RWPE1 (cell line): Measurements from ENCODE around the gene EEF1AKMT4.
A peak's percentile ranks its signal among the peaks of the same experiment; 100 is the strongest.

ENCODE experiments used
- CTCF ChIA-PET: fragments of 350-600 bp; sonication (Branson Sonifier 250); formaldehyde crosslinking; extraction: SDS; loops from one replicate; lab custom pipeline; 2021; lab: Yijun Ruan, JAX
- POLR2A ChIA-PET: fragments of 400-600 bp; formaldehyde crosslinking; extraction: SDS; loops from one replicate; lab custom pipeline; 2020; ENCODE audit warnings: antibody characterized with exemption; ENCODE audit not compliant: low non-redundant PET; lab: Yijun Ruan, JAX
- DNase-seq: peaks from one replicate; pipeline ENCODE4 v3.0.0; 2012; ENCODE audit warnings: low spot score
- H3K27ac ChIP-seq: fragments of 450-650 bp; 2 replicates; pipeline ENCODE4 v1.5.1; 2017
- TF ChIP-seq, protein P1 (sequence below): fragments of 450-650 bp; conservative IDR thresholded peaks from 2 replicates; pipeline ENCODE4 v1.5.1; 2017; ENCODE audit warnings: low read depth, mild to moderate bottlenecking

The EEF1AKMT4 gene

GRCh38 chr3:184241141-184241446, 8.4 kb upstream of the EEF1AKMT4 start:
- TF ChIP-seq, protein P1, sequence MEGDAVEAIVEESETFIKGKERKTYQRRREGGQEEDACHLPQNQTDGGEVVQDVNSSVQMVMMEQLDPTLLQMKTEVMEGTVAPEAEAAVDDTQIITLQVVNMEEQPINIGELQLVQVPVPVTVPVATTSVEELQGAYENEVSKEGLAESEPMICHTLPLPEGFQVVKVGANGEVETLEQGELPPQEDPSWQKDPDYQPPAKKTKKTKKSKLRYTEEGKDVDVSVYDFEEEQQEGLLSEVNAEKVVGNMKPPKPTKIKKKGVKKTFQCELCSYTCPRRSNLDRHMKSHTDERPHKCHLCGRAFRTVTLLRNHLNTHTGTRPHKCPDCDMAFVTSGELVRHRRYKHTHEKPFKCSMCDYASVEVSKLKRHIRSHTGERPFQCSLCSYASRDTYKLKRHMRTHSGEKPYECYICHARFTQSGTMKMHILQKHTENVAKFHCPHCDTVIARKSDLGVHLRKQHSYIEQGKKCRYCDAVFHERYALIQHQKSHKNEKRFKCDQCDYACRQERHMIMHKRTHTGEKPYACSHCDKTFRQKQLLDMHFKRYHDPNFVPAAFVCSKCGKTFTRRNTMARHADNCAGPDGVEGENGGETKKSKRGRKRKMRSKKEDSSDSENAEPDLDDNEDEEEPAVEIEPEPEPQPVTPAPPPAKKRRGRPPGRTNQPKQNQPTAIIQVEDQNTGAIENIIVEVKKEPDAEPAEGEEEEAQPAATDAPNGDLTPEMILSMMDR: no peak
- no peak for DNase-seq
- peak overlapping the region; percentile 47 for H3K27ac ChIP-seq
- POLR2A ChIA-PET: interaction anchor here (0.6 kb wide), 1 partner anchor 32 kb away, joined by 4 read pairs; no protein-coding TSS in a partner anchor
- CTCF ChIA-PET: interaction anchor here (0.7 to 4.6 kb wide), 8 partner anchors 9 to 356 kb away, joined by 3 to 40 read pairs (median 4); partner anchors contain the start of genes EEF1AKMT4, EIF2B5, PARL and VWA5B2

DNA sequence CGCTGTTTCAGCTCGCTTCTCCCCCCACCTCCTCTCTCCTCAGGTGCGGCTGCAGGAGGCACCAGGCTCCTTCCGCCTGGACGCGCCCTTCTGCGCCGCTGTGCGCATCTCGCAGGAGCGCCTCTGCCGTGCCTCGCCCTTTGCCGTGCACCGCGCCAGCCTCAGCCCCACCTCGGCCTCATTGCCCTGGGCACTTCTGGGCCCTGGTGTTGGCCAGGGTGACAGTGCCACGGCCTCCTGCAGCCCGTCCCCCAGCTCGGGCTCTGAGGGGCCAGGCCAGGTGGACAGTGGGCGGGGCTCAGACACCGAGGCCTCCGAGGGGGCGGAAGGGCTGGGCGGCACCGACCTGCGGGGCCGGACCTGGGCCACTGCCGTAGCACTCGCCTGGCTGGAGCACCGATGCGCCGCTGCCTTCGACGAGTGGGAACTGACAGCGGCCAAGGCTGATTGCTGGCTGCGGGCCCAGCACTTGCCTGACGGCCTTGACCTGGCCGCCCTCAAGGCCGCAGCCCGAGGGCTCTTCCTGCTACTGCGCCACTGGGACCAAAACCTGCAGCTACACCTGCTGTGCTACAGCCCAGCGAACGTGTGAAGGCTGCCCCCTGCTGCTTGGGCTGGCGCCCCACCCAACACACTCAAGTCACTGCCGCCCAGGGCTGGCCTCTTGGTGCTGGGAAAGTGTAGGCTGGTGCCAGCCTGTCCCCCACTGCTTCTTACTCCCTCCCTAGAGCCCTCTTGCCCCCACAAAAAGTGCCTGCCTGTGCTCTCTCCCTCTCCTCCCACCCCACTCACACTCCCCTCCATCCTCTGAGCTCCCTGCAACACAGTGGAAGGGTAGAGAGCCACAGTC, 7.8 kb upstream of the EEF1AKMT4 start:
- CTCF ChIA-PET: interaction anchor here (0.6 to 4.6 kb wide), 16 partner anchors 8 to 350 kb away, joined by 3 to 40 read pairs (median 3); partner anchors contain the start of genes ABCC5, CAMK2N2, EEF1AKMT4 and EIF2B5
- POLR2A ChIA-PET: interaction anchor here (0.6 kb wide), 1 partner anchor 346 kb away, joined by 3 read pairs; no protein-coding TSS in a partner anchor
- TF ChIP-seq, protein P1: peak; percentile 61
- peak; percentile 70 for DNase-seq
- H3K27ac ChIP-seq: peak overlapping the region; percentile 47

DNA sequence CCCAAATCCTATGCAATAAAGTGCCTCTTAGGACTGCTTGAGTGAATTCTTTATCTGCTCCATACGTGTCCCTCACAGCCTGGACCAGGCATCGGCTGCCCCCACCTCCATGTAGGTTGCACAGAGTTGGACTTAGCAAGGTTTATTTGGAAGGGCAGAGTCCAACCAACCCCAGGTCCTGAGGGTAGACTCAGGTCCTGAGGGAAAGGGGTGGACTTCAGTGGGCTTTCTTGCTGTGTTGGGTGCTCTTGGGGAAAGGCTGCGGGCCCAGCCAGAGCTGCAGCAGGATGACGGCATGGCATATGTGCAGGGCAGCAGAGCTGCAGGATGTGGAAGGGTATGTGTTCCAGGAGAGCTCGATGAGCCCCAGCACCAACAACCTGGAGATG, 7.2 kb upstream of the EEF1AKMT4 start:
- H3K27ac ChIP-seq: peak overlapping the region; percentile 47
- TF ChIP-seq, protein P1: no peak
- no peak for DNase-seq
- ChIA-PET POLR2A (interaction anchor here (0.6 to 0.7 kb wide), 2 partner anchors 17 to 347 kb away, joined by 3 read pairs; no protein-coding TSS in a partner anchor), CTCF (interaction anchor here (0.6 to 4.6 kb wide), 7 partner anchors 14 to 346 kb away, joined by 3 to 40 read pairs (median 4); partner anchors contain the start of gene VWA5B2)

GRCh38 chr3:184248454-184249411, 739 bp upstream of the EEF1AKMT4 start, which contains the start of gene ALG3:
Gene ALG3, minus strand, starts transcription at chr3:184248962. Its CDS starts 22 bp downstream, at chr3:184248940.
- TF ChIP-seq, protein P1: no peak
- CTCF ChIA-PET: interaction anchor here (1.4 kb wide), 1 partner anchor 12 kb away, joined by 11 read pairs; no protein-coding TSS in a partner anchor
- POLR2A ChIA-PET: no interaction called here
- H3K27ac ChIP-seq: peak within 1 kb of the TSS; percentile 95
- DNase-seq: peak; percentile 74

GRCh38 chr3:184250167-184250828, 826 bp downstream of the EEF1AKMT4 start:
- CTCF ChIA-PET: interaction anchor here (0.6 to 1.4 kb wide), 19 partner anchors 8 to 355 kb away, joined by 3 to 11 read pairs (median 4); no protein-coding TSS in a partner anchor
- POLR2A ChIA-PET: no interaction called here
- peak; percentile 87 for DNase-seq
- H3K27ac ChIP-seq: peak overlapping the region; percentile 95
- TF ChIP-seq, protein P1: peak; percentile 89
